Prostate gland (tissue), 2 donors: Measurements from ENCODE around the gene ROGDI.

ENCODE experiments used
- CTCF ChIP-seq, 4 experiments: fragments of 200-600 bp in 2 of 4; fragments of 450-650 bp in 2 of 4; sonication (generic) in 2 of 4; IDR thresholded peaks; 1 replicate in 3 of 4; 2 replicates in 1 of 4; pipeline ENCODE4 v1.5.1; 2016 to 2019; ENCODE audit warnings: antibody characterized with exemption in 4 of 4, mild to moderate bottlenecking in 2 of 4, moderate library complexity in 2 of 4
- POLR2AphosphoS5 ChIP-seq: sonication (generic); formaldehyde crosslinking; IDR thresholded peaks from one replicate; pipeline ENCODE4 v1.6.1; 2017; ENCODE audit warnings: antibody characterized with exemption

GRCh38 chr16:4783251-4783950 lies 19.0 kb downstream of the ROGDI start:
- TF ChIP-seq CTCF (IDR thresholded peaks at IDR 0.05), result no peak
- no peak for TF ChIP-seq POLR2AphosphoS5
